ENCODE data around the gene NAT9. TPM values are rescaled to one million over a fixed set of nuclear protein-coding genes. Genes with fewer than 3 reads are reported as not detected.

NAT9 gene
- 27.0 and 31.3 TPM in 2 replicates for total RNA-seq

- DNase-seq (ENCODE audit: low read depth, low spot score): peak; percentile 78
Observed at GRCh38 chr17:74776044-74776962, at the start of gene NAT9. Gene NAT9 (minus strand): TSS chr17:74776345. CDS start chr17:74775698, 647 bp downstream.

DNA sequence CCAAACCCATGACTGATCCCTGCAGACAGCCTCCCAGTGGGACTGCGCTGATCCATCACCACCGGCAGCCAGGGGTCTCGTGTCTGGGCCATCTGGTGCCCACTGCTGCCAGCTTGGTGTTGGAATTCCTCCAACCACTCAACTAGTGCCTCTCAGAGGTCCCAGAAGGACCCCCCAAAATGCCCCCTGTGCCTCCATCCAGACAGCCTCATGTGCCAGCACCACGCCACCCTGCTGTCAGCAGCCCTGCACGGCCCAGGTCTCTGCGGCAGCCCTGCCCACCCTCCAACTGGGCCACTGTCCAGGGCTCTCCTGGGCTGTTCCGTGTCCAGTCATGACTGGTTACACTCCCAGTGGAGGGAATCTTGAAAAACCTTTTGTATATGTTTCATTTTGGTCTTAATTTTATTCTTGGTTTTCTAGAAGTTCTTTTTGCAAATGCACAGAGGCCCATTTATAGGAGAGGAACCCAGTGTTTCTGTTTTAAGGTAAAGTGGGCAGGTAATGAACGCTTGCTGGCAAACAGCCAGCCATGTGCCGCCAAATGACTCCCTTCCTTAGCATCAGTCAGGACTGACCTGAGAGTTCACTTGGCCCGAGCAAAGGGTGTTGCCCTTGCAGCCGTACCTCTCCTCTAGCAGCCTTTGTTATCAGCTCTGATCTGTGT is 48.9 kb upstream of the NAT9 start:
- no peak for DNase-seq (ENCODE audit: low read depth, low spot score)

- DNase-seq (ENCODE audit: low read depth, low spot score): no peak
Observed at GRCh38 chr17:74822939-74823367, 46.8 kb upstream of the NAT9 start.

- DNase-seq (ENCODE audit: low read depth, low spot score): no peak
Observed at GRCh38 chr17:74822335-74822938, 46.3 kb upstream of the NAT9 start.

GRCh38 chr17:74821655-74822334 is 45.6 kb upstream of the NAT9 start:
- DNase-seq (ENCODE audit: low read depth, low spot score): no peak

DNA sequence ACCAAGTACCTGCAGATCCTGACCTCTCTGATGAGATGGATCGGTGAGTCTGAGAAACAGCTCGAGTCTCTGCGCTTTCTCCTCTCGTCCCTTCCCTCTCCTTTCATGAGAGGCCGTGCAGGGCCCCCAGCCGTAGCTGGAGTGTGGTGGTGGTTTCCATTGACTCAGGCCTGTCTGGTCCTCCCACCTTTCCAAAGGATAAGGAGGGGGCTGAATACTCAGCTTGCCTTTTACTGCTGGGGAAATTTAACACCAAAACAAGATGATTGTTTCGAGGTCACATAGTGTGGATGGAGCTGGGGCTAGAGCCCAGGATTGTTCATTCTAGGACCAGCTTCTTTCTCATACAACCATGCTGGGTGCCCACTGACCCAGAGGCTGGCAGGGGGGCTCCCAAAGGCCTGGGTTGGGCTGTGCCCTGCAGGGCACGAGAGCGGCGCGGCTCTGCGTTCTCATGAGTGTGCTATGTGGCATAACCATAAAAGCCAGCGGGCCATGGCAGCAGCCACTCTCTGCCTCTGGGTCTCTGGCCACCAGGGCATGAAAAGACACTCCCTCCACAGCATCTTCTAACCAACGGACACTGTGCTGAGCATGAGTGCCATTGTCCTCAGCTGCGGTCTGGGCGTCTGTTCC is 43.8 kb upstream of the NAT9 start:
- no peak for DNase-seq (ENCODE audit: low read depth, low spot score)

- DNase-seq (ENCODE audit: low read depth, low spot score): no peak
Observed at GRCh38 chr17:74818291-74818938, 42.3 kb upstream of the NAT9 start.

- DNase-seq (ENCODE audit: low read depth, low spot score): no peak
Observed at GRCh38 chr17:74816905-74817620, 40.9 kb upstream of the NAT9 start.

- DNase-seq (ENCODE audit: low read depth, low spot score): no peak
Observed at GRCh38 chr17:74815550-74816370, 39.6 kb upstream of the NAT9 start.

DNA sequence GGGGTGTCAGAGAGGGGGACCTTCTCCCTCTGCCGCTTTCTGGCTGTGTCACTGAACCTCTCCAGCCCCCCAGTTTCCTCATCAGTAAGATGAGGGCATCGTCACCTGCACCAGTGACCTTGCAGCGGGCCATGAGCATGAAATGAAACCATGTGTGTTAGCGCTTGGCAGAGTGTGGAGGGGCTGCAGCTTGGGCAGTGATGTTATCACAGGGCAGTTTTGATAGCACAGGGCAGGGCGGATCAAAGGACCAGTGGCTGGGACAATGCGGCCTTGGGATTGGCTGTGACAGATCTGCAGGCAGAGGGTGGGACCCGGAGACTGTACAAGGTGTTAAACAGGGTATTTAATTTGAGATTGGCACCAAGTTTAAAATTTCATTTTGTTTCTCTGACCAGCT is 38.9 kb upstream of the NAT9 start:
- no peak for DNase-seq (ENCODE audit: low read depth, low spot score)

- DNase-seq (ENCODE audit: low read depth, low spot score): no peak
Observed at GRCh38 chr17:74814453-74814852, 38.3 kb upstream of the NAT9 start.

- no peak for DNase-seq (ENCODE audit: low read depth, low spot score)
Observed at GRCh38 chr17:74812109-74813009, 36.2 kb upstream of the NAT9 start.

DNA sequence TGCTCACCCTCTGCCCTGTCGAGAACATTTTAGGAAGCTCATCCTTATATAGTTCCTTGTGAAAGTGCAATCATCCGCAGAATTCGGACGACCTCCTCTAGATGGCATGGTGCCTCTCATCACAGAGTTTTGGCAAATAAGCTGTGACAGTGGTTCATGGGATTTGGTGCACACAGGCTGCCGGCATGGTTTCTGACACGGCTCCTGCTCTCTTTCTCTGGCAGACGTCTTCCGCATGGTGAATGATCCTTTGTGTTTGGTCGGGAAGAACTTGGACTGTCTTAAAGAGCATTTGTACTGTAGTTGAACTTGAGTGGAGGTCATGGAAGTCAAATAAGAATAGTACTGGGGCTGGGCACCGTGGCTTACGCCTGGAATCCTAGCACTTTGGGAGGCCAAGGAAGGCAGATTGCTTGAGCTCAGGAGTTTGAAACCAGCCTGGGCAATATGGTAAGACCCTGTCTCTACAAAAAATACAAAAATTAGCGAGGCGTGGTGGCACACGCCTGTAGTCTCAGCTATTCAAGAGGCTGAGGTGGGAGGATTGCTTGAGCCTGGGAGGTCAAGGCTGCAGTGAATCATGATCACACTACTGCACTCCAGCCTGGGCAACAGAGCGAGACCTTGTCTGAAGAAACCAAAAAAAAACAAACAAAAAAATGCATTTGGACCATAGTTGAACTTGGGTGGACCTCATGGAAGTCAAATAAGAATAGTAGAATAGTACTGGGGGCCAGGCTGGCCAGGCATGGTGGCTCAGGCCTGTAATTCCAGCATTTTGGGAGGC is 34.7 kb upstream of the NAT9 start:
- no peak for DNase-seq (ENCODE audit: low read depth, low spot score)

DNA sequence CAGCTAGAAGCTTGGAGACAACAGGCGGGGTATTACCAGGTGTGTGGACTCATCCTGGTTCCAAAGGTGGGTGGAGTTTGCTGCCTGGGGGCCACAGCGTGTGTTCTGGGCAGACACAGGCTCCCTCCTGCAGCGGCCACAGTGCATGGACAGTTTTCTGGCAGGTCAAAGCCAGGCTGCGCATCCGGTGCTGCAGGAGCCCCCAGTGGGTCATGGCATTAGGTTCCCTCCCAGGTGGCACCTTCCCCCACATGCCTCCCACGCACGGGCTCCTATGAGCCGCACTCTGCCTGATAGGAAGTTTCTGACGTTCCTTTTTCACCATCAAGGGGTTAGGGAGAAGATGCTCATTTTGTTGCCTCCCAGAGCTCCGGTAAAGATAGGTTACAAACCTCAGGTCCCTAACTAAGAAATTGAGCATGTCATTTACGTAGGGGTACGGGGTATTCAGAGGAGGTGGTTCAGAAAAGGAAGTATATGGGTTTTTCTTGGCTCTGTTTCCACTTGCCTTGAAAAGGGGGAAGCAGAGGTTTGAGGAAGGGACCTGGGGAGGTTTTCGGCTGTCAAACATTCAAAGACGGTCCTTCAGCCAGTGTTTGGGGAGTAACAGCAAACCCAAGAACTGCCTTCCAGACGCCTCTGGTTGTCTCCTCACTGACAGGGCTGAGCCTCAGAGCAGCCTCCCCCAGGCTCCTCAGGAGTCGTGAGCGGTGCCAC is 32.7 kb upstream of the NAT9 start:
- no peak for DNase-seq (ENCODE audit: low read depth, low spot score)

DNA sequence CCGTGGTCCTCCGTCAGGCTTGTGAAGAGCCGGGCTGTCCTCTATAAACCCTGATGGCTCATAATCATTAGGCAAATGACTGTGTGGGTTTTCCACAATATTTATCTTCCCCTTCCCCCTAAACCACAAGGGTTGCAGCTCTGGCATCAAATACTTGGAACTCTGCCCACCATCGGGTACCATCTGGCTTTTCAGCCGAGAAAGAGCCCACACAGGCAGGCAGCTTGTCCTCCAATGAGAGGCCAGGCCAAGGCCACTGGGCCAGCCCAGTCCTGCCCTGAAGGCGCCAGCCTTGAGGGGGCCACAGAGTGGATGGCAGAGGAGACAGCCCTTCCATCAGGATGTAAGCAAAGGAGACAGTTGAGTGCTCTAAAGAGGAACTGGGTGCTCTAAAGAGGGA is 31.8 kb upstream of the NAT9 start:
- no peak for DNase-seq (ENCODE audit: low read depth, low spot score)

- no peak for DNase-seq (ENCODE audit: low read depth, low spot score)
Observed at GRCh38 chr17:74807441-74807840, 31.3 kb upstream of the NAT9 start.

GRCh38 chr17:74806334-74806733 is 30.2 kb upstream of the NAT9 start:
- no peak for DNase-seq (ENCODE audit: low read depth, low spot score)
